ENCODE data around the gene PRR20G.

- TF ChIP-seq BACH1 (tag; IDR thresholded peaks at IDR 0.05) (no peak), BCL6 (CRISPR knock-in tag; IDR thresholded peaks at IDR 0.05) (no peak), ZNF644 (tag; IDR thresholded peaks at IDR 0.05; ENCODE audit: low read depth) (no peak), PHF20 (IDR thresholded peaks at IDR 0.05; ENCODE audit: partially characterized antibody) (no peak), BCLAF1 (IDR thresholded peaks at IDR 0.05; ENCODE audit: borderline replicate concordance in 1 of 2, control insufficient read depth in 1 of 2, low read depth in 2 of 2, low read length in 1 of 2) (no peak), SMAD1 (IDR thresholded peaks at IDR 0.05; ENCODE audit: low read depth, low read length, partially characterized antibody) (no peak), ZNF133 (CRISPR knock-in tag; IDR thresholded peaks at IDR 0.05) (no peak), PRPF4 (IDR thresholded peaks at IDR 0.05; ENCODE audit: insufficient read depth, low read depth, low read length, poor library complexity, severe bottlenecking) (no peak), POLR2AphosphoS2 (IDR thresholded peaks at IDR 0.05; ENCODE audit: low read length) (no peak), STAT6 (CRISPR knock-in tag; IDR thresholded peaks at IDR 0.05) (no peak), USF2 (CRISPR knock-in tag; IDR thresholded peaks at IDR 0.05) (no peak), EP300 (IDR thresholded peaks at IDR 0.05; ENCODE audit: low read length) (no peak), RFX5 (IDR thresholded peaks at IDR 0.05; ENCODE audit: low read depth, low read length) (no peak), TAF1 (IDR thresholded peaks at IDR 0.05; ENCODE audit: control insufficient read depth, extremely low read depth, insufficient read depth, low read length, severe bottlenecking) (no peak)
These were observed 17.7 kb upstream of the PRR20G start for GRCh38 chr3:127305499-127306060.
